GM21619 (cell line): Measurements from ENCODE around the gene UBAP2L.
"Not testable (repeated sequence)": the region's sequence is repeated elsewhere in the genome, so short reads cannot be mapped to it uniquely, and the experiment has no call there.

Source experiments
- ATAC-seq: cut with Tn5 transposase; IDR thresholded peaks from one replicate; pipeline ENCODE4 v1.9.1; 2021; ENCODE audit not compliant: unreplicated experiment

UBAP2L gene

GRCh38 chr1:154199563-154199879 lies 21.2 kb upstream of the UBAP2L start:
- no peak for ATAC-seq

- ATAC-seq = not testable (repeated sequence)
Measured at GRCh38 chr1:154205778-154206177, 15.0 kb upstream of the UBAP2L start.

- ATAC-seq = no peak
Measured at GRCh38 chr1:154206196-154206595, 14.6 kb upstream of the UBAP2L start, which contains the start of gene CFAP141. TSS of gene CFAP141 (minus strand) at chr1:154206333. CDS start at chr1:154206307, 26 bp downstream.

- no peak for ATAC-seq
Measured at GRCh38 chr1:154207262-154207661, 13.5 kb upstream of the UBAP2L start.

GRCh38 chr1:154208677-154209388 lies 11.9 kb upstream of the UBAP2L start:
- no peak for ATAC-seq

GRCh38 chr1:154212083-154212482 lies 8.7 kb upstream of the UBAP2L start:
- ATAC-seq = no peak

GRCh38 chr1:154213274-154213673 lies 7.5 kb upstream of the UBAP2L start:
- ATAC-seq = no peak

GRCh38 chr1:154218545-154218944 lies 2.2 kb upstream of the UBAP2L start:
- ATAC-seq = no peak

GRCh38 chr1:154219541-154219940 lies 1.2 kb upstream of the UBAP2L start:
- ATAC-seq = no peak

GRCh38 chr1:154220970-154221277 lies 169 bp downstream of the UBAP2L start:
- no peak for ATAC-seq

- ATAC-seq = peak; percentile 14
Measured at GRCh38 chr1:154221278-154222001, 685 bp downstream of the UBAP2L start.

GRCh38 chr1:154222518-154222917 lies 1.8 kb downstream of the UBAP2L start:
- no peak for ATAC-seq

- ATAC-seq = no peak
Measured at GRCh38 chr1:154222918-154223317, 2.2 kb downstream of the UBAP2L start.

- no peak for ATAC-seq
Measured at GRCh38 chr1:154223621-154224020, 2.9 kb downstream of the UBAP2L start.

GRCh38 chr1:154225370-154225769 lies 4.6 kb downstream of the UBAP2L start:
- ATAC-seq = no peak

- not testable (repeated sequence) for ATAC-seq
Measured at GRCh38 chr1:154231112-154231511, 10.4 kb downstream of the UBAP2L start.

- not testable (repeated sequence) for ATAC-seq
Measured at GRCh38 chr1:154233127-154233526, 12.4 kb downstream of the UBAP2L start.

GRCh38 chr1:154236855-154237254 lies 16.1 kb downstream of the UBAP2L start:
- no peak for ATAC-seq

- ATAC-seq = no peak
Measured at GRCh38 chr1:154237435-154237834, 16.7 kb downstream of the UBAP2L start.

GRCh38 chr1:154237880-154238506 lies 17.2 kb downstream of the UBAP2L start:
- ATAC-seq = no peak

- ATAC-seq = no peak
Measured at GRCh38 chr1:154239491-154239890, 18.7 kb downstream of the UBAP2L start.

- no peak for ATAC-seq
Measured at GRCh38 chr1:154240294-154240833, 19.6 kb downstream of the UBAP2L start.
